ENCODE data around the gene RNF115.

DNA sequence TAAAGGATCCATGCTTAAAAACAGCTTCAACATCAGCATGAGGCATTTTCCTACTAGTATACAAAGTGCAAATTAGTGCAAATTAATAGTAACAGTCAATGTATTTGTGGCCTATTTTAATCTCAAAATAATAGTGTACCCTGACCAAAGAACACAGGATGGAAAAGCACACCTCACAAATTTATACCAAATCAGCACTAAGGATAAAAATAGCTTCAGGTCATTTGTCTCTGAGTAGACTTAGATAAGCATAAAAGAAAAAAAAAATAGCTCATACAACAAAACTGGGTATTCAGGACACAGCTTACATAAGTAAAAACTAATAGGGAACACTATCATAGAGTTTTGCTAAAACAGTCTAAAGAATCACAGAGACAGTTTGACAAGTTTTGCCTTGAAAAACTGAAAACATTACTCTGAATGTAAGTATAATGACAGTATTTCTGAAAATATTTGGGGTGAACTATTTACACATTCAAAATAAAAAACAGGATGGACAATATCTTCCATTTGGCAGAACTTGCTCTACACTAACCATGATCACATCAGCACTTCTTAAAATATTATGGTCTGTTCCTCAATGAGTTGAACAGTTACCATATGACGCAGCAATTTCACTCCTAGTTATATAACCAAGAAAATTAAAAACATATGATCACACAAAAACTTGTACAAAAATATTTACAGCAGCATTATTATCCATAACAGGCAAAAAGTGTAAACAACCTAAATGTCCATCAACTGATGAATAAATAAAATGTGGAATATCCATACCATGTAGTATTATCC is 46.3 kb downstream of the RNF115 start:
- TF ChIP-seq, protein P1, sequence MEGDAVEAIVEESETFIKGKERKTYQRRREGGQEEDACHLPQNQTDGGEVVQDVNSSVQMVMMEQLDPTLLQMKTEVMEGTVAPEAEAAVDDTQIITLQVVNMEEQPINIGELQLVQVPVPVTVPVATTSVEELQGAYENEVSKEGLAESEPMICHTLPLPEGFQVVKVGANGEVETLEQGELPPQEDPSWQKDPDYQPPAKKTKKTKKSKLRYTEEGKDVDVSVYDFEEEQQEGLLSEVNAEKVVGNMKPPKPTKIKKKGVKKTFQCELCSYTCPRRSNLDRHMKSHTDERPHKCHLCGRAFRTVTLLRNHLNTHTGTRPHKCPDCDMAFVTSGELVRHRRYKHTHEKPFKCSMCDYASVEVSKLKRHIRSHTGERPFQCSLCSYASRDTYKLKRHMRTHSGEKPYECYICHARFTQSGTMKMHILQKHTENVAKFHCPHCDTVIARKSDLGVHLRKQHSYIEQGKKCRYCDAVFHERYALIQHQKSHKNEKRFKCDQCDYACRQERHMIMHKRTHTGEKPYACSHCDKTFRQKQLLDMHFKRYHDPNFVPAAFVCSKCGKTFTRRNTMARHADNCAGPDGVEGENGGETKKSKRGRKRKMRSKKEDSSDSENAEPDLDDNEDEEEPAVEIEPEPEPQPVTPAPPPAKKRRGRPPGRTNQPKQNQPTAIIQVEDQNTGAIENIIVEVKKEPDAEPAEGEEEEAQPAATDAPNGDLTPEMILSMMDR (conservative IDR thresholded peaks at IDR 0.05; ENCODE audit: low read length), result no peak
- TF ChIP-seq EZH2phosphoT487 (IDR thresholded peaks at IDR 0.05; ENCODE audit: borderline replicate concordance), result no peak

Data from Loucy (cell line).